ENCODE data around the gene KRTAP10-6.
A peak's percentile ranks its signal among the peaks of the same experiment; 100 is the strongest.
"Not testable (repeated sequence)": the region's sequence is repeated elsewhere in the genome, so short reads cannot be mapped to it uniquely, and the experiment has no call there.

KRTAP10-6 gene

GRCh38 chr21:44595524-44595923, 3.2 kb upstream of the KRTAP10-6 start:
- H3K9me3 Mint-ChIP-seq, result peaks cover 6% of the 10 kb centered on the region
- H3K27ac Mint-ChIP-seq, result no peak overlapping the region
- ATAC-seq, result no peak
- H3K4me1 Mint-ChIP-seq, result no peaks in the 10 kb centered on the region
- no peak overlapping the region for H3K4me3 Mint-ChIP-seq
- H3K27me3 Mint-ChIP-seq, result peaks cover 41% of the 10 kb centered on the region
- H3K36me3 Mint-ChIP-seq, result peaks cover 4% of the 10 kb centered on the region

DNA sequence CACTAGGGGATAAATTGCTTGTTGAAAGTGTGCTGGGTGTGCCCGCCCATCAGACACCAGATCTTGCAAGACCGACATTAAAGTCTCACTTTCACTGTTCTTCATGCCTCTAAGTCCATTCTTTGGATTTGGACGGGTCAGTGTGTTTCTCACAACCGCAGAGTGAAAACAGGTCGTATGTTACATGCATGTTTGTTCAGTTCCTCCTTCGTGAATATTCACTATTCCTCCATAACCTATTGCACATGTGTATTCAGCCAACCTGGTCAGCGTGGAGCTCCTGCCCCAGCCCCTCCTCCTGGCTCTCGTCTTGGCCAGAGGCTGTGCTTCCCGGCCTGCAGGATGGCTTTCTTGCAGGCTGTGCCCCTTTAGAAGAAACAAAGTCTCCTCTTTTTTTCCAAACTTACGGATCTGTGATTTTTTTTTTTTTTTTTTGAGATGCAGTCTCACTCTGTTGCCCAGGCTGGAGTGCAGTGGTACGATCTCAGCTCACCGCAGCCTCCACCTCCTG, 2.2 kb upstream of the KRTAP10-6 start:
- no peak for ATAC-seq
- peaks cover 47% of the 10 kb centered on the region for H3K27me3 Mint-ChIP-seq
- H3K4me1 Mint-ChIP-seq, result no peaks in the 10 kb centered on the region
- H3K4me3 Mint-ChIP-seq, result no peak overlapping the region
- peaks cover 6% of the 10 kb centered on the region for H3K9me3 Mint-ChIP-seq
- no peak overlapping the region for H3K27ac Mint-ChIP-seq
- H3K36me3 Mint-ChIP-seq, result peaks cover 4% of the 10 kb centered on the region

GRCh38 chr21:44593598-44594405, 1.5 kb upstream of the KRTAP10-6 start:
- peaks cover 47% of the 10 kb centered on the region for H3K27me3 Mint-ChIP-seq
- H3K36me3 Mint-ChIP-seq, result peaks cover 2% of the 10 kb centered on the region
- H3K4me3 Mint-ChIP-seq, result no peak overlapping the region
- ATAC-seq, result no peak
- H3K27ac Mint-ChIP-seq, result no peak overlapping the region
- no peaks in the 10 kb centered on the region for H3K4me1 Mint-ChIP-seq
- H3K9me3 Mint-ChIP-seq, result peaks cover 6% of the 10 kb centered on the region

GRCh38 chr21:44591801-44592130, 539 bp downstream of the KRTAP10-6 start:
- not testable (repeated sequence) for ATAC-seq, H3K36me3 Mint-ChIP-seq, H3K27ac Mint-ChIP-seq, H3K4me3 Mint-ChIP-seq, H3K9me3 Mint-ChIP-seq, H3K4me1 Mint-ChIP-seq
- H3K27me3 Mint-ChIP-seq, result peaks cover 41% of the 10 kb centered on the region

- not testable (repeated sequence) for H3K4me3 Mint-ChIP-seq, H3K4me1 Mint-ChIP-seq, H3K9me3 Mint-ChIP-seq, H3K27ac Mint-ChIP-seq, H3K36me3 Mint-ChIP-seq
- peaks cover 47% of the 10 kb centered on the region for H3K27me3 Mint-ChIP-seq
- peak; percentile 21 for ATAC-seq
These were observed 1.2 kb downstream of the KRTAP10-6 start for GRCh38 chr21:44590897-44591800.

GRCh38 chr21:44590311-44590721, 2.0 kb downstream of the KRTAP10-6 start:
- Mint-ChIP-seq H3K36me3 (no peaks in the 10 kb centered on the region), H3K27ac (no peak overlapping the region), H3K4me1 (no peaks in the 10 kb centered on the region), H3K27me3 (peaks cover 55% of the 10 kb centered on the region), H3K9me3 (peaks cover 4% of the 10 kb centered on the region), H3K4me3 (no peak overlapping the region)
- peak; percentile 34 for ATAC-seq

DNA sequence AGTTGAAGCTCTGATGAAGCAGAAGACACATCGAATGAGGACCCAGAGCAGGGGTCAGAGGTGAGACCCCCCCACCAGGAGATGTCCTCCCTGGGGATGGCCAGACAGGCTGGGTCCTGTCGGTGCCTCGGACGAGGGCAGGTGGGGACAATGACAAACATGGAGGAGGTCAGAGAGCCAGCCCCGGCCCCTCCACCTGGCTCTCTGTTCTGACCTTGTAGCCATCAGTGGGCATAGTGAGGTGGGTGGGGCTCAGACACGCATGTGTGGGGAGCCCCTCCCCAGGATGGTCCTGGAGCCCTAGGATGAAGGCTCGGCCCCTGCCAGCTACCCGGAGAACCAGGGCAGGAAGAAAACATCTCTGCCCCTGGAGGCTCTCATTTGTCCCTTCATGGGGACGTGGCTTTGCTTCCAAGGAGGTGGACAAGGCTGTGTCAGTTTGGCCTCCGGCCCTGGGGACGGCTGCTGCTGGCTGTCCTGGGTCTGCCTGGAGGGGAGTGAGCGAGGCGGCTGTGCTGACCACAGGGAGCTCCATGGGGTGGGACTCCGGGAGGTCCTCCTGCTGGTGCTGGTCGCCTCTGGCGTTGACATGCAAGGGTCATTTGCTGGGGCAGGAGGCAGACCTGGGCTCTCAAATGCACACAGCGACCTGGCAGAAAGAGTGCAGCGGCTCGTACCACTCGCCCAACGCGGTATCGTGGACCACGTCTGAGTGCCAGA, 2.6 kb downstream of the KRTAP10-6 start:
- H3K36me3 Mint-ChIP-seq, result no peaks in the 10 kb centered on the region
- peak; percentile 21 for ATAC-seq
- H3K27me3 Mint-ChIP-seq, result peaks cover 61% of the 10 kb centered on the region
- H3K4me3 Mint-ChIP-seq, result no peak overlapping the region
- H3K27ac Mint-ChIP-seq, result no peak overlapping the region
- peaks cover 5% of the 10 kb centered on the region for H3K9me3 Mint-ChIP-seq
- H3K4me1 Mint-ChIP-seq, result no peaks in the 10 kb centered on the region

DNA sequence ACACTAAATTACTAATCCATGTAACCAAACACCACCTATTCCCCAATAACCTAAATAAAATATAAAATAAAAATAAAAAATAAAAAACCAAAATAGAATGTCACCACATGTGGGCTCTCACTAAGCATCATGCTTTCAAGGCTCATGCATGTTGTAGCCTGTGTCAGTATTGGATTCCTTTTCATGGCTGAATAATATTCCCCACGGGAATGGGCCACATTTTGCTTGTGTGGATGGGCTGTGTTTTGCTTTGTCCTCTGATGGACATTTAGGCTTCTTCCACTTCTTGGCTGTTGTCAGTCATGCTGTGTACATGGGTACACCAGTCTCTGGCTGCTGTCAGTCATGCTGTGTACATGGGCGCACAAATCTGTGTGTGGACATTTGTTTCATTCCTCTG, 3.2 kb downstream of the KRTAP10-6 start:
- no peak overlapping the region for H3K4me3 Mint-ChIP-seq
- H3K4me1 Mint-ChIP-seq, result no peaks in the 10 kb centered on the region
- no peaks in the 10 kb centered on the region for H3K36me3 Mint-ChIP-seq
- ATAC-seq, result no peak
- H3K27me3 Mint-ChIP-seq, result peaks cover 67% of the 10 kb centered on the region
- H3K9me3 Mint-ChIP-seq, result peaks cover 5% of the 10 kb centered on the region
- no peak overlapping the region for H3K27ac Mint-ChIP-seq

GRCh38 chr21:44585892-44586291, 6.4 kb downstream of the KRTAP10-6 start:
- peaks cover 74% of the 10 kb centered on the region for H3K27me3 Mint-ChIP-seq
- H3K4me1 Mint-ChIP-seq, result no peaks in the 10 kb centered on the region
- H3K27ac Mint-ChIP-seq, result no peak overlapping the region

DNA sequence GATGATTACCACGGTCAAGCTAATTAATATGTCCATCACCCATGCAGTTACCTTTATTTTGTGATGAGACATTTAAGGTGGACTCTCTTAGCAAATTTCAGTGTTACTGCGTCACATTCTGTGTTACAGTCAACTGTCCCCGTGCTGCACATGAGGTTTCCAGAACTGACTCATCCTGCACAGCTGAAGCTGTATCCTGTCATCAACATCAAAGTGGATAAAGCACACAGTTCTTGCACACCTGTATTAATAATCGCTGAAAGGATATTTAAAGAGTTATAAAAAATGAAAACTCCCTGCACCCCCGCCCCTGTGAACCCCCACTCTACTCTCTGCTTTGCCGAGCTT, 8.5 kb downstream of the KRTAP10-6 start:
- H3K36me3 Mint-ChIP-seq, result peaks cover 19% of the 10 kb centered on the region
- H3K4me3 Mint-ChIP-seq, result no peak overlapping the region
- no peaks in the 10 kb centered on the region for H3K4me1 Mint-ChIP-seq
- H3K27me3 Mint-ChIP-seq, result peaks cover 72% of the 10 kb centered on the region
- H3K27ac Mint-ChIP-seq, result no peak overlapping the region
- no peak for ATAC-seq
- H3K9me3 Mint-ChIP-seq, result peaks cover 21% of the 10 kb centered on the region

More at GRCh38 chr21:44585892-44586291, 6.4 kb downstream of the KRTAP10-6 start:
- H3K4me3 Mint-ChIP-seq, result no peak overlapping the region
- peaks cover 13% of the 10 kb centered on the region for H3K36me3 Mint-ChIP-seq
- no peak for ATAC-seq
- H3K9me3 Mint-ChIP-seq, result peaks cover 17% of the 10 kb centered on the region

DNA sequence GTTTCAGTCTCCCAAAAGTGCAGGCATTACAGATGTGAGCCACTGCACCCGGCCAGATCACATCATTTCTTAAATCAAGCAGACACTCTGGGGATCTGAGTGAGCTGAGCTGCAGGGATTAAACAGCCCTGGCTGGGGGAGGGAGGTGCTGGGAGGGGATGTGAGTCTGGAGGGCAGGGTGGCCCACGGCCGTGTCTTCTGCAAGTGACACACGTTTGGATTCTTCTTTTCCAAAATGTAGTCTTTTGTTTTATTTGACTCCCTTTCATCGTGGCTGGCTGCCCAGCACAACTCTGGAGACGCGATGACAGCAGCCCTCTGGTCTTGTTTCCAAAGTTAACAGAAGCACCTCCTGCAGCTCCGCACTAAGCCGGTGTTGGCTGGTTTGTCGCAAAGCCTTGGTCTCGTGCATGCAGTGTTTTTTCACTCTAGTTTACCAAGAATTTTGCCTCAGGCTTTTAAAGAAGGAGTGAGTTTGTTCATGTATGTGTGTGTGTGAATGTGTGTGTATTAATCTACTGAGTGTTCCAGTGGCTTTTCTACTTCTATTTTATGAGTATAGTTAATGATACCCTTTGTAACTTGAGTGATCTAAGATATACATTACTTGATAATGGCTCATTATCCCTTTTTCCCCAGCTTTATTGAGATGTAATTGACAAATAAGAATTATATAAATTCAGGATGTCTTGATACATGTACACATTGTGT, 9.1 kb downstream of the KRTAP10-6 start:
- H3K4me3 Mint-ChIP-seq, result no peak overlapping the region
- H3K36me3 Mint-ChIP-seq, result peaks cover 19% of the 10 kb centered on the region
- ATAC-seq, result no peak
- no peaks in the 10 kb centered on the region for H3K4me1 Mint-ChIP-seq
- H3K27me3 Mint-ChIP-seq, result peaks cover 72% of the 10 kb centered on the region
- no peak overlapping the region for H3K27ac Mint-ChIP-seq
- H3K9me3 Mint-ChIP-seq, result peaks cover 22% of the 10 kb centered on the region

DNA sequence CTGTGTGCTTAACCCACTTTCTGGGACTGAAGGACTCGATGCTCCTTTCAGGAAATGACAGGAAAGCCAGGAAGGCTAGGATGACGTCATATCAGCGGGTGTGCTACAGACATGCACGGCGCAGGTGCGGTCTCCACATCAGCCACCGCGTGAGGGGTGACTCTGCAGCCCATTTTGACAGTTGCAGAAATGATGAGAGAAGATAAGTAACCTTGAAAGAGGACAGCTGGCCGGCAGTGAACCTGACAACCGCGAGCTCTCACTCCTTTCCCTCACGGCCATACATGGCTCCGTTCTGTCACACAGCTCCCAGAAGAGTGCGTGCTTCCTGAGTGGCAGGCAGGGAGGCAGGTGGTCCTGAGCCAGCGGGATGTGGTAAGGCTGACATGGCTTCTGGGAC, 10.2 kb downstream of the KRTAP10-6 start:
- peaks cover 64% of the 10 kb centered on the region for H3K27me3 Mint-ChIP-seq
- H3K36me3 Mint-ChIP-seq, result peaks cover 19% of the 10 kb centered on the region
- ATAC-seq, result no peak
- H3K9me3 Mint-ChIP-seq, result peaks cover 31% of the 10 kb centered on the region
- no peak overlapping the region for H3K27ac Mint-ChIP-seq
- H3K4me3 Mint-ChIP-seq, result no peak overlapping the region
- no peaks in the 10 kb centered on the region for H3K4me1 Mint-ChIP-seq

DNA sequence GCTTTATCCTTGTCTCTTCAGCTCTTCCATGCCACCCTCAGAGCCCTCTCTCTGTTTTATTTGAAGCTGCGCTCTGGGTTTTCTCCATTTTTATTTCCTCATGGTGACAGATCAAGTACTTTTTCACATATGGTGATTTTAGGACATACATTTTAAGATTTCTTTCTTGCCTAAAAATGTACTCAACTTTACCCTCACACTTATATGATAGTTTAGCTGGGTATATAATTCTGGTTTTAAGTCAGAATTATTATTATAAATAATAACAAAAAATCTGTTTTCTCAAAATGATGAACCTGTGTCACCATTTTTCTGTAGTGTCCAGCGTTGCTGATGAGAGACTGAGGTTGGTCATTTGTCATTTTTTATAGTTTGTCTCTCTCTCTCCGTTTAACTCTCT, 11.1 kb downstream of the KRTAP10-6 start:
- no peak overlapping the region for H3K27ac Mint-ChIP-seq
- H3K4me3 Mint-ChIP-seq, result no peak overlapping the region
- H3K9me3 Mint-ChIP-seq, result peaks cover 34% of the 10 kb centered on the region
- H3K27me3 Mint-ChIP-seq, result peaks cover 55% of the 10 kb centered on the region
- no peak for ATAC-seq
- H3K36me3 Mint-ChIP-seq, result peaks cover 19% of the 10 kb centered on the region
- no peaks in the 10 kb centered on the region for H3K4me1 Mint-ChIP-seq

- Mint-ChIP-seq H3K27me3 (peaks cover 55% of the 10 kb centered on the region), H3K9me3 (peaks cover 37% of the 10 kb centered on the region), H3K36me3 (peaks cover 23% of the 10 kb centered on the region)
- not testable (repeated sequence) for H3K27ac Mint-ChIP-seq, ATAC-seq, H3K4me3 Mint-ChIP-seq, H3K4me1 Mint-ChIP-seq
These were observed 12.0 kb downstream of the KRTAP10-6 start, which contains the start of gene KRTAP10-5 for GRCh38 chr21:44580231-44580821. KRTAP10-5 (minus strand) TSS chr21:44580604; CDS start chr21:44580578, 26 bp downstream.
